Upper lobe of left lung (tissue), 4 donors: ENCODE results near the gene TAF1D.

Source experiments
- CTCF ChIP-seq, 6 experiments: fragments of 450-650 bp in 4 of 6; fragments of 200-600 bp in 2 of 6; sonication (generic) in 2 of 6; IDR thresholded peaks; one replicate each; pipeline ENCODE4 v1.5.1; 2016 to 2019; ENCODE audit warnings: antibody characterized with exemption in 6 of 6
- POLR2A ChIP-seq, 4 donors: fragments of 450-650 bp; IDR thresholded peaks; one replicate each; pipeline ENCODE4 v1.5.1; 2016 to 2017; ENCODE audit warnings: antibody characterized with exemption in 4 of 4, mild to moderate bottlenecking in 2 of 4

- TF ChIP-seq CTCF (IDR thresholded peaks at IDR 0.05) (no peak), POLR2A (IDR thresholded peaks at IDR 0.05) (no peak)
Observed at GRCh38 chr11:93694109-93694508, 47.2 kb downstream of the TAF1D start.
